Femur (tissue), 1 donor: Measurements from ENCODE around the gene BMP2K.

Source experiments
- DNase-seq: peaks from one replicate; pipeline ENCODE4 v3.0.0-alpha.2; 2017

The BMP2K gene

GRCh38 chr4:78938868-78939666 lies 162.9 kb downstream of the BMP2K start, which contains the start of gene PAQR3:
PAQR3 (minus strand) TSS chr4:78939438; CDS start chr4:78939224, 214 bp downstream.
- DNase-seq = peak; percentile 92

GRCh38 chr4:78939667-78940008 lies 163.5 kb downstream of the BMP2K start:
- no peak for DNase-seq

GRCh38 chr4:78940752-78941151 lies 164.6 kb downstream of the BMP2K start:
- no peak for DNase-seq

- DNase-seq = no peak
Observed at GRCh38 chr4:78944381-78944780, 168.2 kb downstream of the BMP2K start.

DNA sequence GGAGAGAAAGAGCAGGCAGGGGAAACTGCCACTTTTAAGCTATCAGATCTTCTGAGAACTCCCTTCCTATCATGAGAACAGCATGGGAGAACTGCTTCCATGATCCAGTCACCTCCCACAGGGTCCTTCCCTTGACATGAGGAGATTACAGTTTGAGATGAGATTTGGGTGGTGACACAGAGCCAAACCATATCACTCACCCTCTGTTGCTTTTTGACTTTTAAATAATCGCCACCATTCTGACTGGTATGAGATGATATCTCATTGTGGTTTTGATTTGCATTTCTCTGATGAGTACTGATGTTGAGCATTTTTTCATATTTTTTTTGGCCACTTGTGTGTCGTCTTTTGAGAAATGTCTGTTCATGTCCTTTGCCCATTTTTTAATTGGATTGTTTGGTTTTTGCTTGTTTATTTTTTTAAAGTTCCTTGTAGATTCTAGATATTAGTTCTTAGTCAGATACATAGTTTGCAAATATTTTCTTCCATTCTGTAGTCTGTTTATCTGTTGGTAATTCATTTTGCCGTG lies 169.6 kb downstream of the BMP2K start:
- no peak for DNase-seq

- no peak for DNase-seq
Observed at GRCh38 chr4:78949735-78950134, 173.6 kb downstream of the BMP2K start.

DNA sequence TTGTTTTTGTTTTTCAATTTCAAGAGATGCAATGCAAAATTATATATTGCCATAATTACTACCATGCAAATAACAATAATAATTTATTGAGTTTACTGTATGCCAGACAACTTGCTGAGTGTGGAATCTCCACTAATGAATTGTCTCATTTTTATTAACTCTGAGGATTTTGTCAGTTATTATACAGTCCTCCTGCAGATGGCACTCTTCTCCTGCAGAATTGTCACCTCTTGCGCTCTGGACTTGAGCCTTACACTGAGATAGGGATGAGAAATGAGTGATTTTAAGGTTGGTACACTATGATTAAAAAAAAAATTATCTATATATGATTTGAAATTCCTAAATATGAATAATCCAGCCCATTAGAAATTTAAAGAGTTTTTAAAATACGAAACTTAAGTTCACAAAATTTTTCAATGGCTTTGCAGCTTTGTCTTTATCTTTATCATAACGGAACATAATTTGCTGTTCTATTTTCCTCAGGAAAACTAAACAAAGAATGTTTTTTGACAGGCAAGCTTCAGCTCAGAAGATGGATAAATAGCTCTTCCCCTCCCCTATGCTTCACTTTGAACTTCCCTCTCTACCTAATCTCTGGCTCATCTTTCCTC lies 175.8 kb downstream of the BMP2K start:
- no peak for DNase-seq

- DNase-seq = no peak
Observed at GRCh38 chr4:78953231-78953630, 177.1 kb downstream of the BMP2K start.

DNA sequence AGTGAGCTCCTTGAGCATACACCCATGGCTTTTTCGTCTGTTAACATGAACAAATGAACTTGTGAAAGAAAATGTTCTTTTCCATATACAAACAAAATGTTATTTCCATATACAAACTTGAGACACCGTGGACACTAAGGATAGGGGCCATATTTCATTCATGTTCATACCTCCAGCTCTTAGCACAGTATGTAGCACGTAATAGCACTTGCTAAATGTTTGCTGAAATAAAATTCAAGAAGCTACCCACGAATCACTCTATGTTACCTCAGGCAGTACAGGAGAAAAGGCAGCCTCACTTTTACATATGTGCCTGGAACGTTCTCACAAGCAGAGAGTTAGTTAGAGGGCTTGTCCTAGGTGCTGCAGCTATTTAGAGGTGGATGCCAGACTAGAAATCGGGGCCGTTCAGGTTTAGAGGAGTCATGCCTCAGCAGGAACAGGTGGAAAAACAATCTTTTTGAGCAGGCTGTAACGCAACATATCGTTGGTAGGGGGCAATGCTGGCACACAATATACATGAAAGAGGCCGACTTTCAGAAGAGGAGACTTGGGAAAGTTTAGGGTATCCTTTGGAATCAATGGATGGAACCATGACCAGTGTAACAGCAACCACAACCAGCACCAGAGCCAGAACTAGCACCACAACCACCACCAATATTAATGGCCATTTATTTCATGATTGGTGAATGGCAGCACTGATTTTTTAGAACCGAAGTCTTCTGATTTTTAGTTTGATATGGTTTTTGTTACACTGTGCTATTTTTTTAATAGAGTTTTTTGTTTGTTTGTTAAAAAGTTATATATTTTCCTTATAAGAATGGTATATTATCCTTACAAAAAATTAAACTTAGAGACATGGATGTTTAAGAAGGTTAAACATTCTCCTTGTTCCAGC lies 177.9 kb downstream of the BMP2K start:
- no peak for DNase-seq

DNA sequence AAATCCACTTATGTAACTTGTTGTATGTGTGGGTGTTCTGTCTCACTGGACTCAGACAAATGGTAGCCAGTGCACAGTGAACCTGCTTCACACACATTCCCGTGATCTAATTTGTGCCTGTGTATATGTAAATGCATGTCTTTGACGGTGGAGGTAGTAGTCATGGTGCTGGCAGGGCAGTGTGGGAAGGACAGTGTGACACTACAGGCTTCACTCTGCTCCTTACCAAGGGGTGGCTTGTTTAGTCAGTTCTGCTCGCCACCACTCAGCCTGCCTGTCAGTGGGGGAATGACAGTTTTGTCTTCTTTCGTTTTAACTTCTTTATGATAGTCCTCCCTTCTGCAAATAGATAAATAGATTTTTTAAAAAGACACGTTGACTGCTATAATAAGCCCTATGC lies 180.8 kb downstream of the BMP2K start:
- no peak for DNase-seq

- no peak for DNase-seq
Observed at GRCh38 chr4:78960926-78961325, 184.8 kb downstream of the BMP2K start.
